ENCODE data around the gene ADIPOR2.

DNA sequence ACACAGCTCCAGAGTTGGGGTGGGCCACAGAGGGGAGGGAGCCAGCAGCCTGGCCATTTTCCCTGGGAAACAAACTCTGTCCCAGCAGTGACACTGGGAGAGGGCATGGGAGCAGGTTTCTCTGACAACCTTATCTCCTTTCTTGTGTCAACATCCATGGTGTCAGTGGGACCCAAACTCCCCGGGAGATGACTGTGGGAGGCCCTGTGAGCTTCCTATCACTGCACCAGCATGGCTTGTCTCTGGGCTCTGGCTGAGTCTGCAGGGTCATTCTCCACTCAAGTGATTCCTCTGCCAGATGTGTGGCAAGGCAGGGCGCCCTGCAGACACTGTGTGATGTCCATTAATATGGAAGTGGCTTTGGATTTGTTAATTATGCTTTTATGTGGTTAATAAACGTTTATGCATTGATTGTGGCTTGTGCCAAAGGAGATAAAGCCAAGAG lies 139.6 kb downstream of the ADIPOR2 start:
- TF ChIP-seq POLR2A (IDR thresholded peaks at IDR 0.05) (no peak), POLR2AphosphoS5 (IDR thresholded peaks at IDR 0.05) (no peak)

Measured in sigmoid colon (tissue), 4 donors.